HG03039 (cell line): Measurements from ENCODE around the gene CARD11.

Source experiments
- ATAC-seq: cut with Tn5 transposase; IDR thresholded peaks from one replicate; pipeline ENCODE4 v1.9.1; 2021; ENCODE audit warnings: mild to moderate bottlenecking, moderate library complexity; ENCODE audit not compliant: unreplicated experiment

CARD11 gene

DNA sequence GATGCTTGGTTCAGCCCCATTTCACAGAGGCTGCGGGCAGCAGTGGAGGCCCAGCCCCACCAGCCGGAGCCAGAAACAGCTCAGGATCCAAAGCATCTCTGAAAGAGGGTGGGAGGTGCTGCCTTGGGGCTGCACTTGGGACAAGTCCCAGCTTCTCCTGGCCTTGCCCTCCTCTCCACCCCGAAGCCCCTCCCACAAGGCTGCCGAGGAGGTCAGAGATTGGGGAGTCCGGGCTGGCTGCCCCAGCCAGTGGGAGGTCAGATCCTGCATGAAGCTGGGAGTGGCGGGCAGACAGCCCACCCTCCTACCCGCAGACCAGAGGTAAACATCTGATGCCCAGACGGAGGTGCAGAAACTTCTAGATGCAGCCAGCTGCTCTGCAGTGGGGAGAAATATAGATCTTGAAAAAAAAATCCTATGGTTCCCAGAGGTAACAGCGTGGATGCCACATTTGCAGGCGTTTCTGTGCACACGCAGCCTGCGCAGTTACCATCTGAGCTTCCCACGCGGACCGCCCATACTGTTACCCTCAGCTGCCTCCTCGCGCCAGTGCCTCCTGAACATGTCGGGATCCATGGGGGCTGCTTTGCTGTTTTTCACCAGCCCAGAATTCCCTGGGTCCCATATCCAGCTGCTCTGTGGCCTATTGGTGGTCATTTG lies 162.7 kb downstream of the CARD11 start:
- no peak for ATAC-seq

DNA sequence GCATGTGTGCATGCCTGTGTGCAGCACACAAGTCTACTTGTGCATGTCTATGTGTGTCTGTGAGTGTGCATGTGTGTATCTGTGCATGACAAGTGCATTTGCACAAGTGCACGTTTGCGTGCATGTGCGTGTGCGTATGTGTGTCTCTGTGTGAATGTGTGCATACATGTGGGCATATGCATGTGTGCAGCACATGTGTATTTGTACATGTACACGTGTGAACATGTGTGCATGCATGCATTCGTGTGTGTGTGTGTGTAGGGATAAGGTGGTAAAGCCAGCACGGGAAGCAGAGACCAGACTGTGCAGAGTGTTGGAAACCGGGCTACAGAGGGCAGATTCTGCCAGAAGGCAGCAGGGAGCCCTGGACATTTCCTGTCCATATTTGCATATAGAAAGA lies 163.6 kb downstream of the CARD11 start:
- no peak for ATAC-seq

DNA sequence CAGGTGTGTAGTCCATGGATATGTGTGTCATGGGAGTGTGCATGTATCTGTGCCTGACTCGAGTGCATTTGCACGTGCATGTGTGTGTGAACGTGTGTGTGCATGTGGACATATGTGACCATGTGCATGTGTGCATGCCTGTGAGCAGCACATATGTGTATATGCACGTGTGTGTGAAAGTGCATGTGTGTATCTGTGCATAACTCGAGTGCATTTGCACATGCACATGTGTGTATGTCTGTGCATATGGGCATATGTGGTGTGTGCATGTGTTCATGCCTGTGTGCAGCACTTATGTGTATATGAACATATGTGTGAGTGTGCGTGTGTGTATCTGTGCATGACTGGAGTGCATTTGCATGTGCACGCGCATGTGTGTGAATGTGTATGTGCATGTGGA lies 164.3 kb downstream of the CARD11 start:
- ATAC-seq = no peak

DNA sequence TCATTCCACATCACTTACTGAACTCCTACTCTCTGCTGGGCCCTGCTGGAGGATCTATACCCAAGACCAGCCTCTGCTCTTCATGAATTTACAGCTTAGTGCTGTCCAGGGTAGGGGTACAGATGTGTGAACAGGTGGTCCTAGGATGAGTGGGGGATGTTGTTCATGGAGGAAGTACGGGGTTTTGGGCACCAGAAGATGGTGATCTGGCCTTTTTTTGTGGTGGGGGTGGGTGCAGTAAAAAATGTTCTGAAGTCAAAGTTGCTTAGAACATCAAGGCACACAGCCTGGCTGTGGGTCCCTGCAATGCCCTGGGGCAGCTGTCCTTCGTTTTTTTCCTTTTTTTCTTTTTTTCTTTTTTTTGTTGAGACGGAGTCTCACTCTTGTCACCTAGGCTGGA lies 165.4 kb downstream of the CARD11 start:
- no peak for ATAC-seq

DNA sequence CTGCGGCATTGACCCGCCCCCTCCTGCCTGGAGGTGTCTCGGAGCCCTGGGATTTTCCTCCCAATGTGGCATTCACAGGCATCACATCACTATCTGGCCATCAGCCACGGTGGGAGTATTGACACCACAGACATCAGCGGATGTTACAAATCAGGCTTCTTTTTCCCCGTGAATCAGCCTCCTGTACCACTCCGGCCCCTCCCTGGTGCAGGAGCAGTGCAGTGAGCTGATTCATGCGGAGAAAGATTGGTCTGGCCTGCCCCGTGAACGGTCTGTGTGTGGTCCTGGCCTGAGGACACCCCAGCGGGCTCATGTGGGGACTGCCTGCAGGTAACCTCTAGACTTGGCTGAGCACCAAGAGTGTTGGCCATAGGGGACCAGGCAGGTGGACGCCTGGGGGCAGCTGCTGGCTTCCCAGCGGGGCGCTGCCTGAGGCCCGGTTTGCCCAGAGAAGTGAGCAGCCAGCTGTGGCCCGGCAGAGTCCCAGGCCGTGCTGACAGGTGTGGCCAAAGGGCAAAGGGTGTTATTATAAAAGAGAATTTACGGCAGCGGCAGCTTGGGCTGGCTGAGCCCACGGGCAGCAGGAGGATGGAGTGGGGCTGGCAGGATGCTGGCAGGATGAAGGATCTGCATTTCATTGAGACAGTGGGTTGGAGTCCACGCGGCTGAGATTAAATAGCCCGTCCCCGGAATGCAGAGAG lies 167.5 kb downstream of the CARD11 start:
- ATAC-seq = no peak

DNA sequence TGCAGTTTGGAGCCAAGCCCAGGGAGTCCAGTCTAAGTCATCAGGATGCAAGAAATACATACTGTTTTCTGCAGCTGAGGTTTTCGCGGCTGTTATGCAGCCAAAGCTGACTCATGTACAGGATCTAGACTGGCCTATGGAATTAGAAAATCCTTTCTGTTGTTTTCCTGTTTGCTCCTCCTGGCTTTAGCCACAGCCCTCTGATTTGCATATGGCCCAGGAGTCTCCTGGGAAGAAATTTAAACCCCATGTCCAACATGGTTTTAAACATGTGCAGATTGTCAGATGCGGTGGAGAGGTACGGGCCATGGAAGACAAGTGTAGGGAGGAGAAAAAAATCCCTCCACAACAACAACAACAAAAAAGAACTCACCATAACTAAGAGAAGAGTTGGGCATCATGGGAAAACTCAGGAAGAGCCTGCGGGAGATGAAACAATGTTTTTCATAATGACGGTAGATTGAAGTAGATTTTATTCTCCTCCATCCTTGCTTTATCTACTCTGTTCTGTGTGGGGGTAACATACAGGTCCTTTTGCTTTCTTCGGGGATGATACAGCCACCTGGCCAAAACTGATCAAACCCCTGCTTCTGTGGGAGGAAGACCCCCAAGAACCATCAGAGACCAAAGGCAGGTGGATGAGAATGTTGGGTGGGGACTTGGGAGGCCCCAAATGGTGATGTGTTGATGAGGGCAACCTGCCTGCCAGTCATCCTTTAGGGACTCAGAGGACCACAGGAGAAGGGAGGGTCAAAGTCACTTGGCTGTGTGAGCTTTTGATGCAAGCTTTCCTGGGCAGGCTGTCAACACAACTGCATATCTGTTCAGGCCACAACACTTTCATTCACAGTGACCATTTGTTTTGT lies 169.7 kb downstream of the CARD11 start:
- no peak for ATAC-seq

DNA sequence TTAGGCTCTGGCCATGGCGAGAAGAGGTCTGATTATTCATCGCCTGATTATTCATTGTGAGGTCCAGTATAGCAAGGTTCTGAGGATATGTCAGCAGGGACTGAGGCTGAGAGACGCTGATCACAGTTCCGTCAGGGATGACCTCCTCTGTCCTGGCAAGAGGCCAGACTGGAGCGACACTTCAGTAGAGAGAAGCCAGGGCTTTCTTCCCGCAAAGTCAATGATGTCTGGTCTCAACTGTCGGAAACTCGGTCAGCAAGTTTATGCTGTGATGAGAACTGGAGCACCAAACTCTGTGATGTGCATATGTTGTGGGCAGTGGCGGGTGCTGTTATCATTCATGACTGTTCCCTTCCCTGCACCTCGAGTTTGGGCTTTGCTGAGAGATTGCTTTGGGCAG lies 170.5 kb downstream of the CARD11 start:
- ATAC-seq = no peak

DNA sequence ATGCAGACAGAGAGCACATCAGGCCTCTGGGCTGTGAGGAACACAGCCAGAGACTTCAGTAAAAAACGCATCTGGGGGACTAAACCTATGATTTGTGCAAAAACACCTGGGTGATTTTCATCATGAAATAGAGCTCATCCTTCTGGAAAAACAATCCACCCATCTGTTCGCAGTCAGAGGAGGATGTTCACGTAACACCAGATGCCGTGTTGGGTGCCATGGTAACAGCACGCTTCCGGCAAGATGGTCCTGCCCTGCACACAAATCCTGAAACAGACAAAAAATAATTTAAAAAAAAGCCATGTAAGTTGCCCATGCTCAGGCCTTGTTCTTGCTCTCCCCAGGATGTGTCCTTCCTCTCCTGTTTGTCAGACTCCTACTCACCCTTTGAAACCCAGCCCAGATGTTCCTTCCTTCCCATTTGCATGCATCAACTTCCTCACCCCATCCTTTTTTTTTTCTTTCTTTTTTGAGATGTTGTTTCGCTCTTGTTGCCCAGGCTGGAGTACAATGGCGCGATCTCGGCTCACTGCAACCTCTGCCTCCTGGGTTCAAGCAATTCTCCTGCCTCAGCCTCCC lies 171.3 kb downstream of the CARD11 start:
- no peak for ATAC-seq

DNA sequence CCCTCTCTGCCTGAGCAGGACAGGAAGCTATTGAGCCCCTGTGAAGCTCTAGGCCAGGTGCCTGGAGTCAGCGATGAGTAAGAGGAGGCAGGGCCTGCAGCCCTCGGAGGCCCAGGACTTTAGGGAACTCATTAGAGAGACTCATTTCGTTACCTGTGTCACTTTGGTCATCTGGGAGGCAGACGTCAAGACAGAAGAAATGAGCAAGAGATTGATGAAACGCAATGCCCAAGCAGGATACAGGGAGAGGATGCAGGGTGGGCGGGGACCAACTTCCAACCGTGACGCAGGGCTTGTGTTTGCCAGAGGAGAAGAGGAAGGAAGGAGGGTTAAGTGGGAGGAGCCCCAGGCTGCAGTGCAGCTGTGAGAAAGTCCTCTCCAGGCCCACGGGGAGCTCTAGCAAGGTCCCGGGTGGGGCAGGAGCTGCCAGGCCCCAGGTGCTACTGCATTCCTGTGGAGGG lies 173.2 kb downstream of the CARD11 start:
- ATAC-seq = no peak

DNA sequence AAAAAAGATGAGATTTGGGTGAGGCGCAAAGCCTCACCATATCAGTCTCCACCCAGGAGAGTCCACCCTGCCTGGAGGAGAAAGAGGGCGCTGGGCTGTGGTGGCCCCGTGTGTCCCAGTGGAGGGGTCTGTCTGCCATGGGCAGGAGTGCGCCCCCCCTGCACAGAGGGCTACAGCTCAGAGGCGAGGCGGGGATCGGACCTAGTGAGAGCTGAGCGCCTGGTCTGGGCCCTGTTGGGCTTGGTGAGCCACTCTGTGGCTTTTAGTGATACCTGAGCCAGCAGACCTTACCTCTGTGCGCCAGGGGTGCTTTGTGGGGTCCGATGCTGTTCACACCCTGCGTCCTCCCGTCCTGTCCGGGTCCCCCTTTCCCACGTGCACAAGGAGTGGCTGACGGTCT lies 173.7 kb downstream of the CARD11 start:
- no peak for ATAC-seq

DNA sequence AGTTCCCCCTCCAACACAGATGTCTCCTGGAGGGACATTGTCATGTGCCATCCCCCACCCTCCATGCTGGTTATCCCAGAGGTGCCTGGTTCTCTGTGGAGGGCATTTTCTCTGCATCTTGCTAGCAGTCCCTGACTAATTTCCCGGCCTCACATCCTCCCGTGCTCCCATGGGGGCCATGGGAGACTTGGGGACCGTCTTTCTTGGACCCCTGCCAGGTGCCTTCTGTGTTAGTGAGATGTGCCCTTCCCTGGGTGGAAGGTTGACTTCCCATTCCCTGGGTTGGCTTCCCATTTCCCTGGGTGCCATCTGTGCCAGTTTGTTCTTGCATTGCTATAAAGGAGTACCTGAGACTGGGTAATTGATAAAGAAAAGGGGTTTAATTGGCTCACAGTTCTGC lies 177.1 kb downstream of the CARD11 start:
- ATAC-seq = no peak

DNA sequence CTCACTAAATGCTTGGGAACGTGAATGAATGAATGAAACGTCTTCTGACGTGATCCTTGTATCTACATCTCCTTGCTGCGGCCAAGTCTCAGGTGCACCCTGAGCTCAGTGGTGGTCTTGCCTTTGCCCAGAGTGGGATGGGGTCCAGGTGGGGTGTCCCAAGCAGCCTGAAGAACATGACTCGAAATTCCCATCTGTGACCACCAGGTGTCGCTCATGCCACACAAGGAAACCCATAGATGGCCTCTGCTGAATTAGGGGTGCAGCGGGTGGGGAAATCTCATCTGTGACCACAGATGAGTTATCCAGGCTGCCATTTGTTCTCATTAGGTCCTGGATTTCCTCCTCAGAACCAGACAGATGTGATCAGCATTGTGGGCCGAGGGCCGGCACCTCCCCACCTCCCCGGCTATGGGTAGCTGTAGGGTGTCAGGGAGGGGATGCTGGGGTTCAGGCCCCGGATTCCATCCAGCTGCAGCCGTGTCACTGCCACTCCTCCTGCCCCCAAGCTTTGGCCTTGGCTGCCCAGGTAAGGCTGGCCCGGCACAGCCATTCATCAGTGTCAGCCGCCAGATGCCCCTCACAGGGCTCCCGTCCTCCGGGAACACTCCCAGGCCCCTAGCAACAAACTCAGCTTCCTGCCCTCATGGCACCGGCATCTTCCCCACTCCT lies 178.5 kb downstream of the CARD11 start:
- ATAC-seq = no peak

DNA sequence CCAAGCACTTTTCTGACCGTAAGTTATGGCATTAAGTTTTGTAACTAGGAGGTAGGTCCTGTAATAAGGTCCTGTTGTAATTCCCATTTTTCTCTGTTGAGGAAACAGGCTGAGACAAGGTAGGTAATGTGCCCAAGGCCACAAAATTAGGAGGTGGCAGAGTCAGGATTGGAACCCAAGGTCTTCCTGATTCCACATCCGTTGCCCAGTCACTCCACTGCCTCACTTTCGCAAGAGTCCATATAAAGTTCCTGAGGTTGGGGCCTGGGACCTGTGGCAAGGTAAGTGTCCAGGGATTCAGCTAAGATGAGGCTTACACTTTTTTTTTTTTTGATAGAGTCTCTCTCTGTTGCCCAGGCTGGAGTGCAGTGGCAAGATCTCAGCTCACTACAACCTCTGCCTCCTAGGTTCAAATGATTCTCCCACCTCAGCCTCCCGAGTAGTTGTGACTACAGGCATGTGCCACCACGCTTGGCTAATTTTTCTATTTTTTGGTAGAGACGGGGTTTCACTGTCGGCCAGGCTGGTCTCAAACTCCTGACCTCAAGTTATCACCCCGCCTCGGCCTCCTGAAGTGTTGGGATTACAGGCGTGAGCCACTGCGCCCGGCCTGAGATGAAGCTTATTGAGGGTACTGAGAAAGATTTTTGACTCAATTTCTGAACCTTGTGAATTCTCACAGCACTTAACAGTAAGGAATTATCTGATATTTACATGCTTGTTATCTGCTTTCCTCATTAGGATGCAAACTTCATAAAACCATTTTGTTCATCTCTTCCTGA lies 179.3 kb downstream of the CARD11 start:
- no peak for ATAC-seq

DNA sequence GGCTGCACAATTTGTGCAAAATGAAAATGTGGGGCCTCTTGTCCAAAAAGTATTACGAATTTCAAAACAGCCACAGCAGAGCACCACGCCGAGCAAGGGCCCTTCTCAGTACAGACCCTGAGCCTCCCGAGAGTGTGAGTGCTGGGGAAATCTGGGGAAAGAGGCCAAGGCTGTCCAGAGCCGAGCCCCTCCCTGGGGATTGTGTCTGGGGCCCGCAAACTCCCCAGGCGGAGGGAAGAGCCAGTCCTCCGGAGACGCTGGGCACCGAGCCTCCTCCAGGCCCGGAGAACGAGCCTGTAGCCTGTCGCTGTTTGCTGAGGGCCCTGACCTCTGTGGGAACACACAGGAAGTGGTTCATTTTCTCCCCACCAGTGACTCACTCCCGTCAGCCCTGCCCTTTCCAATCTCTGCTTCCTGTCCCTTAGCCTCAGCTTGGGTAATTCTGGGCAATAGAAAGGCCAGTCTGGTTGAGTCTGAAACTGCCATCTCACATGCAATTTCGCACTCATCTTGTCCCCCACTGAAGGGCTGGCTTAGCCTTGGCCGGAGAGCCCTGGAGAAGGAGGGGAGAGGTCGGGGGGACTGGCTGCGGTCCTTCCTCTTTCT lies 180.1 kb downstream of the CARD11 start:
- ATAC-seq = peak; percentile 93

DNA sequence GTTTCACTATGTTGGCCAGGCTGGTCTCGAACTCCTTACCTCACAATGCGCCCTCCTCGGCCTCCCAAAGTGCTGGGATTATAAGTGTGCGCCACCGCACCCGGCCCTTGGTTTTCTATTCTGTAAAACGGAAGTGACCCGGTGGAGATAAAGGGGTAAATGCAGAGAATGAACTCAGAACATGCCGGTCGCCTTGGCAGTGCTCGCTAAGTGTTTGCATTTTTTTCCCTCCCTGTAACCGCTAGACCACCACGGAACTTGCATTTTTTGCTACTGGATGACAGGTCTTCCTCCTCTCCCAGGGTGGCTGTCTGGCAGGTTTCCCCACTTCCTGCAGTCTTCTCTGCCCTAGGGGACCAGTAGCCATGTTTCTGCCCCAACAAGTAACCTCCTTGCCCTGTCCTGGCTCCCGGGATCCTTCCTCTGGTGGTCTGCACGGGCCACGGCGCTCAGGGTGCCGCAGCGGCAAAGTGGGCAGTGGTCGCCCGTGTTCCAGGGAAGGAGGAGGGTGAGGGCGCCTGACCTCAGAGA lies 180.8 kb downstream of the CARD11 start:
- ATAC-seq = no peak

DNA sequence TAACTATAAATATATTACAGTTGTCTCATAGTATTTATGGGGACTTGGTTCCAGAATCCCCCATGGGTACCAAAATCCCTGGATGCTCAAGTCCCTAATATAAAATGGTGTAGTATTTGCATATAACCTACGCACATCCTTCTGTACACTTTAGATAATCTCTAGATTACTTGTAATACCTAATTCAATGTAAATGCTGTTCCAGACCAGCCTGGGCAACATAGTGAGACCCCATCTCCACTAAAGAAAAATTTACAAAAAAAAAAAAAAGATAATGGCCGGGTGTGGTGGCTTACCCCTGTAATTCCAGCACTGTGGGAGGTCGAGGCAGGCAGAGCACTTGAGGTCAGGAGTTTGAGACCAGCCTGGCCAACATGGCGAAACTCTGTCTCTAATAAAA lies 182.2 kb downstream of the CARD11 start:
- ATAC-seq = no peak

DNA sequence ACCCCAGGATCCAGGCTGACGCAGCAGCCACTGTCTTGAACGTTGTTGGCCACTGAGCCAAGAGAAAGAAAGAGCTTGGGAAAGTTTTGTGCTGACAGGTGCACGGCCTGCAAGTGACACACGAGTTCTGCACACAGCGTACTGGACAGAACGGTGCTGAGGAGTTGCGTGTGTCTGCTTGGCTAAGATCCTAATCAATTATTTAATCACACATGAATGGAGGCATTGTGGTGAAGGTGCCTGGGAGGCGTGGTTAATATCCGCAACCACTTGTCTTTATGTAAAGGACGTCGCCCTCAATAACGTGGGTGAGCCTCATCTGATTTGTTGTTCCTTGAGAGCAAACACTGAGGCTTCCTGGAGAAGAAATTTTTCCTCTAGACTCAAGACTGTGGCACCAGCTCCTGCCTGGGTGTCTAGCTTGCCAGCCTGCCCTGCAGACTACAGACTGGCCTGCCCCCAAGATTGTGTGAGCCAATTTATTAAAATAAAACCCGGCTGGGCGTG lies 183.0 kb downstream of the CARD11 start:
- ATAC-seq = no peak

DNA sequence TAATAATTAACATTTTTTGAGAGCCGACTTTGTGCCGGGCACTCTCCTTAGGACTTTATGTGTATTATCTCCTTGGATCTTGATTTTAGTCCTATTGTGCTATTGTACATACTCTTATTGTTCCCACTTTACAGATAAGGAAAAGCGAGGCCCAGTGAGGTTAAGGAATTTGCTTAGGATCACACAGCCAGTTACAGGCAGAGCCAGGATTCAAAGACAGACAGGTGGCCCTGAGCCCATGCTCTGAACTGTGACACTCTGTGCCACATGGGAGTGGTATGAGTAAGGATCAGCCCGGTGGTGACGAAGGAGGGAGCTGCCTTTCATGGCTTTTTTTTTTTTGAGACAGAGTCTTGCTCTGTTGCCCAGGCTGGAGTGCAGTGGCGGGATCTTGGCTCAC lies 183.7 kb downstream of the CARD11 start:
- ATAC-seq = no peak

DNA sequence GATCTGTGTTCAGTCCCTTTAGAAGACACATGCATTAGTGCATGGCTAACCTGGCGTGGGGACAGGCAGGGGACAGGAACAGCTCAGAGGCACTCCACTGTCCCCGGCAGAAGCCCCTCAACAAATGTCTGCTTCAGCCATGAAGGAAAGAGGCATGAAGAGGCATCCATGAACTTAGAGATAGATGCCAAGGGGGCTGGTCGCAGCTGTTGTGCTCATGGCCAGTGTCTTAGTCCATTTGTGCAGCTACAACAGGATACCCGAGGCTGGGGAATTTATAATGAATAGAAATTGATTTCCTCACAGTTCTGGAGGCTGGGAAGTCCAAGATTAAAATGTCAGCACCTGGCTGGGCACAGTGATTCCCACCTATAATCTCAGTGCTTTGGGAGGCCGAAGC lies 185.0 kb downstream of the CARD11 start:
- no peak for ATAC-seq
